Mammary epithelial cell (primary cell): ENCODE data around the gene CENPW.

Experiments
- CTCF ChIP-seq, 2 donors: IDR thresholded peaks in 1 of 2; conservative IDR thresholded peaks in 1 of 2; 2 replicates each; pipeline ENCODE4 v1.5.1; 2011 to 2012; ENCODE audit warnings: inconsistent platforms in 2 of 2, low read length in 2 of 2, mild to moderate bottlenecking in 2 of 2, control low read depth in 1 of 2, low read depth in 1 of 2; ENCODE audit not compliant: insufficient read depth in 1 of 2; ENCODE audit errors: extremely low read depth in 1 of 2
- EZH2 ChIP-seq: IDR thresholded peaks from 2 replicates; pipeline ENCODE4 v1.6.1; 2012; ENCODE audit warnings: low read length, inconsistent platforms, borderline replicate concordance

GRCh38 chr6:126300126-126300525 is 39.8 kb upstream of the CENPW start:
- TF ChIP-seq CTCF (conservative IDR thresholded peaks at IDR 0.05 in 1 of 2, IDR thresholded peaks at IDR 0.05 in 1 of 2; ENCODE audit: extremely low read depth in 1 of 2, insufficient read depth in 1 of 2, low read depth in 1 of 2, low read length in 2 of 2) (no peak), EZH2 (no peak)
